BLaER1 (cell line): Measurements from ENCODE around the gene TTLL5.

Experiments
- H3K27ac ChIP-seq: shearing (Covaris generic); formaldehyde crosslinking; 2 replicates; pipeline ENCODE4 v1.8.1; 2022
- H3K27me3 ChIP-seq: shearing (Covaris generic); formaldehyde crosslinking; 2 replicates; pipeline ENCODE4 v1.8.1; 2022
- H3K36me3 ChIP-seq: shearing (Covaris generic); formaldehyde crosslinking; 2 replicates; pipeline ENCODE4 v1.8.1; 2022
- H3K4me1 ChIP-seq: shearing (Covaris generic); formaldehyde crosslinking; 2 replicates; pipeline ENCODE4 v1.8.1; 2022
- H3K4me2 ChIP-seq: shearing (Covaris generic); formaldehyde crosslinking; 2 replicates; pipeline ENCODE4 v1.8.1; 2022
- H3K4me3 ChIP-seq: shearing (Covaris generic); formaldehyde crosslinking; 2 replicates; pipeline ENCODE4 v1.8.1; 2022
- H3K9ac ChIP-seq: shearing (Covaris generic); formaldehyde crosslinking; 2 replicates; pipeline ENCODE4 v1.8.1; 2022
- H3K9me3 ChIP-seq: shearing (Covaris generic); formaldehyde crosslinking; 2 replicates; pipeline ENCODE4 v1.8.1; 2022
- H4K20me1 ChIP-seq: shearing (Covaris generic); formaldehyde crosslinking; 2 replicates; pipeline ENCODE4 v1.8.1; 2022
- Cebpa-rat ChIP-seq: shearing (Covaris generic); IDR thresholded peaks from 2 replicates; pipeline ENCODE4 v1.8.1; 2022

TTLL5 gene

DNA sequence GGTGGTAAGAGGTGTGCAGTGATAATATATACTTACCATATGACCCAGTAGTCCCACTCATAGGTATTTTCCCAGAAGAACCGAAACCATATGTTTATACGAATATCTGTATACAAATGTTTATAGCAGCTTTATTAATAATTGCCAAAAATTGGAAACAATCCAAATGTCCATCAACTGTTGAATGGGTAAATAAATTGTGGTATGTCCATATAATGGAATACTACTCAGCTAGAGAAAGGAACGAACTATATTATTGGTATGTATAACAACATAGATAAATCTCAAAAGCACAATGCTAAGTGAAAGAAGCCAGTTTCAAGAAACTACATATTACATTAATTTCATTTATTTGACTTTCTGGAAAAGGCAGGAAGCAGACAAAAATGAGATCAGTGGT lies 66.1 kb downstream of the TTLL5 start:
- Histone ChIP-seq H3K27me3 (no peaks in the 10 kb centered on the region), H3K4me2 (no peak overlapping the region), H4K20me1 (no peaks in the 10 kb centered on the region), H3K4me1 (peaks cover 5% of the 10 kb centered on the region), H3K9ac (no peak overlapping the region), H3K36me3 (peaks cover 50% of the 10 kb centered on the region), H3K4me3 (no peak overlapping the region), H3K27ac (no peak overlapping the region), H3K9me3 (peaks cover 15% of the 10 kb centered on the region)
- TF ChIP-seq Cebpa-rat, result no peak

DNA sequence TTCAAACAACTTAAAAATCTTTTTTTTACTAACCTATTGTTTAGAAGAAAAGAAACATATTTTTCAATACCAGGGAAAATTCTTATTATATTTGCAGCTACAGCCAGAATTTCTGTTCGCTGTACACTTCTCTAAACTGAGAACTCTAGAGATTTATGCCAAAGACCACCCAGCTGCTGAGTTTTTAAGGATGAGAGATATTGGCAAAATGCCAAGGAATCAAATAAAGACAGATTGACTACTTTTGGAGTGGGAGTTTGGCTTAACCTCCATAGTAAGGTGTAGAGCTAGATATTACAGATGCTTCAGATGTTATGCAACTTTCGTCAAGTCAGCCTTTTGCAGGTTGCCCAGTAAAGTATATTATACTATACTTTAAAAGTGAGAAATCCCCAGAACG lies 71.8 kb downstream of the TTLL5 start:
- Histone ChIP-seq H3K36me3 (peaks cover 47% of the 10 kb centered on the region), H3K27me3 (no peaks in the 10 kb centered on the region), H3K9me3 (no peaks in the 10 kb centered on the region), H3K27ac (no peak overlapping the region), H3K4me3 (no peak overlapping the region), H3K4me2 (no peak overlapping the region), H4K20me1 (no peaks in the 10 kb centered on the region), H3K9ac (no peak overlapping the region), H3K4me1 (no peaks in the 10 kb centered on the region)
- TF ChIP-seq Cebpa-rat, result no peak

DNA sequence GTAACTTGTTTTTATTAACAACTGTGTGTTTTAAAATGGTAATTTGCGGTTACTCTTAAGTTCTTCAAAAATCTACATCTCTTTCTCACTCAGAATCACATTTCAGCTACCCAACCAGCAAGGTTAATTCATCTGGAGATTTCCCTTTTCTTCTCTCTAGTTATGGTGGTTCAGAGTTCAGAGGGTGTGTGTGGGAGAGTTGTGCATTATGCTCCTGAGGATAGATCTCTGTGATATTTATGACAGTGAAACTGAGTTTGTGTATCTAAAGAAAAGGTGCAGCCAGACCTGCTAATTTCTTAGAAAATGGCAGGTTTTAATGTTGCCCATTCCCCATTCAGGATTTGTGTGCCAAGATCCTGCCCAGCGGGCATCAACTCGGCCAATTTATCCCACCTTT lies 73.8 kb downstream of the TTLL5 start:
- H3K4me3 ChIP-seq, result no peak overlapping the region

GRCh38 chr14:75736845-75737485 lies 75.9 kb downstream of the TTLL5 start:
- no peak overlapping the region for H3K27ac ChIP-seq
- H3K9me3 ChIP-seq, result no peaks in the 10 kb centered on the region
- H4K20me1 ChIP-seq, result no peaks in the 10 kb centered on the region
- H3K27me3 ChIP-seq, result no peaks in the 10 kb centered on the region
- no peak overlapping the region for H3K4me2 ChIP-seq
- no peak overlapping the region for H3K9ac ChIP-seq
- H3K4me3 ChIP-seq, result no peak overlapping the region
- peaks cover 45% of the 10 kb centered on the region for H3K36me3 ChIP-seq
- H3K4me1 ChIP-seq, result no peaks in the 10 kb centered on the region
- TF ChIP-seq Cebpa-rat, result no peak

More for the DNA sequence above, 73.8 kb downstream of the TTLL5 start:
- H3K27ac ChIP-seq, result no peak overlapping the region
- no peak for TF ChIP-seq Cebpa-rat
- H3K9ac ChIP-seq, result no peak overlapping the region
- peaks cover 48% of the 10 kb centered on the region for H3K36me3 ChIP-seq
- no peaks in the 10 kb centered on the region for H3K9me3 ChIP-seq
- H3K4me1 ChIP-seq, result no peaks in the 10 kb centered on the region
- no peaks in the 10 kb centered on the region for H3K27me3 ChIP-seq
- H4K20me1 ChIP-seq, result no peaks in the 10 kb centered on the region
- no peak overlapping the region for H3K4me2 ChIP-seq

DNA sequence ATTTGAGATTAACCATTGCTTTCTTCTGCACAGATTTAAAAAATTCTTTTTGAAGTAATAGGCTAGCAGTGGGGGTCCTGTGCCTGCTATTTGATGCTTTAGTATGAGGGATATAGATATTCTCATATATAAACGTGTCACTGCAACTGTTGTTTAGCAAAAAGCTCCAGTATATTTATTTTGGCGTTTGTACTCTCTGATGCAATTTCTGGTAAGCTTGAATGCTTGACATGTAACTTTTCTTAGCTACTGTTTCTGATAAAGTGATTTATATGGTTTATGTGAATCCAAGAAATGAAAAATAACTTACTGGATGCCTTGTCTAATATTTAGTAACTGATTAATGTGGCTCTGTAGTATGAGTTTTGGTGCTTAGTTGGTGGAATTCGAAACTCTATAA lies 77.1 kb downstream of the TTLL5 start:
- H3K27ac ChIP-seq, result no peak overlapping the region
- no peaks in the 10 kb centered on the region for H3K4me1 ChIP-seq
- H3K9ac ChIP-seq, result no peak overlapping the region
- H4K20me1 ChIP-seq, result no peaks in the 10 kb centered on the region
- no peaks in the 10 kb centered on the region; the same call in 1 of the 2 replicates for H3K9me3 ChIP-seq
- H3K27me3 ChIP-seq, result no peaks in the 10 kb centered on the region
- no peak for TF ChIP-seq Cebpa-rat
- no peak overlapping the region for H3K4me2 ChIP-seq
- H3K36me3 ChIP-seq, result peaks cover 44% of the 10 kb centered on the region
- H3K4me3 ChIP-seq, result no peak overlapping the region

DNA sequence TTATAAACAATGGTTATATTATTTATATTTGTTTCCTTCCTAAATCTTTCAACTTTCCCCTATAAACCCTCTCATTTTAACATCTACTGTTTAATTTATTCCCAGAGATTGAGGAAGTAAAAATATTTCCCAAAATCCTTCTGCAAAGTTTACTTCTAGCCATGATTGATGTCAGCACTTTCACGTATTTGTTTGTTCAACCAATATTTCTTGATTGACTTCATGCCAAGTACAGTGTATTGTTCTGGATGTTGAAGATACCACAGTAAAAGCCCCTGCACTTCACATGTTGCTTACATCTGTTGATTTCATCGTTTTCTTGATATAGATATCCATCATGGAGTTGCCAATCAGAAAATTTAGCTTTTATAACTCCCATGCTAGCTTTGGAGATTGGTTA lies 81.8 kb downstream of the TTLL5 start:
- Histone ChIP-seq H3K9me3 (peaks cover 19% of the 10 kb centered on the region), H3K4me2 (no peak overlapping the region), H3K36me3 (peaks cover 53% of the 10 kb centered on the region), H3K9ac (no peak overlapping the region), H3K4me3 (no peak overlapping the region), H4K20me1 (no peaks in the 10 kb centered on the region), H3K27ac (no peak overlapping the region), H3K27me3 (no peaks in the 10 kb centered on the region), H3K4me1 (no peaks in the 10 kb centered on the region)
- TF ChIP-seq Cebpa-rat, result no peak

DNA sequence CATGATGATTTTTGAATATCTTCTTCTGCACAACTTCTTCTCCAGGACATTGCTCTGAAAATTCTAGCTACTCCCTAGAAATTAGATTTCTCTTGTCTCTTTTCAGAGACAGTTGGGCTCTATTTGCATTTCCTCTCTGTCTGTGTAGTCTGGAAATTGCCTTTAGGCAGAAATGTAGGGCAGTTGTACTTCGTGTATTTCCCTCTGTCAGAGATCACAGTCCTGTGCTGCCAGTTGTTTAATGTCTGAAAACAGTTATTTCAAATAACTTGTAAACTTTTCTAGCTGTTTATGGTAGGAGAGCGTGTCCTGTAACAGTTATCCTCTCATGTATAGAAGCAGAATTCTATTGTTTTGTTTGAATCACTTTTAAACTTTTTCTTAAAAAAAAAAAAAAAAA lies 86.9 kb downstream of the TTLL5 start:
- Histone ChIP-seq H3K27ac (no peak overlapping the region), H3K27me3 (no peaks in the 10 kb centered on the region), H4K20me1 (no peaks in the 10 kb centered on the region), H3K9ac (no peak overlapping the region), H3K36me3 (peaks cover 81% of the 10 kb centered on the region), H3K4me1 (no peaks in the 10 kb centered on the region), H3K4me3 (no peak overlapping the region), H3K9me3 (peaks cover 20% of the 10 kb centered on the region), H3K4me2 (no peak overlapping the region)
- no peak for TF ChIP-seq Cebpa-rat

DNA sequence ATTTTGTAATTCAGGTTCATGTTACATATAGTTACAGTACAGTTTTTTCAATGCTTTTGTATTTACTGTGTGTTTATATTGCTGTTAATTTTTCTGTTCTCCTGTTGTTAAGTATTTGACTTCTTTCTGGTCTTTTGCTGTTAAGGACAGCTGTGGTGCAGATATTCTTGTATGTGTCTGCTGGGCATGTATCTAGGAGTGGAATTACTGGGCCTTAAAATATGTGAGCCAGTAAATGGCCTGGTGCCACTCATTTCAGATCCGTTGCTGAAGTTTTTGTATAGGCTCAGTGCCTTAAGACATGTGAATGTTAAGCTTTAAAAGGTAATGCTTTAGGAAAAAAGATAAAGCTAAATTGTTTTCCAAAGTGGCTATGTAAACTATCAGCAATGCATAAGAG lies 87.3 kb downstream of the TTLL5 start:
- no peak overlapping the region for H3K27ac ChIP-seq
- H4K20me1 ChIP-seq, result no peaks in the 10 kb centered on the region
- no peak overlapping the region for H3K4me2 ChIP-seq
- peaks cover 80% of the 10 kb centered on the region for H3K36me3 ChIP-seq
- no peak for TF ChIP-seq Cebpa-rat
- H3K4me3 ChIP-seq, result no peak overlapping the region
- H3K9me3 ChIP-seq, result peaks cover 20% of the 10 kb centered on the region
- no peaks in the 10 kb centered on the region for H3K4me1 ChIP-seq
- H3K9ac ChIP-seq, result no peak overlapping the region
- H3K27me3 ChIP-seq, result no peaks in the 10 kb centered on the region

DNA sequence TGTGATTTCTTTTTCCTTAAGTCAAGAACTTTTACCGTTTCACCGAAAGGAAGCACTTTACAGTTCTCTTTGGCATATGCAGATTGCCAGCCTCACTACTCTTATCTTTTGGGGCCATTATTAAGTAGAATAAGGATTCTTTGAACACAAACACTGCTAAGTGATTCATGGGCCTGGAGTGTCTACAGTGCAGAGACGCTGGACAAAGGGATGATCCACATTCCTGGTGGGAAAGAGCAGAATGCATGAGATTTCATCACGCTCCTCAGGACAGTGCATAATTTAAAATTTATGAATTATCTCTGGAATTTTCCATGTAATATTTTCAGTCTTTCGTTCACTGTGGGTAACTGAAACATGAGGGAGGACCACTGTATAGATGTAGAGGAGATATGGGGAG lies 90.2 kb downstream of the TTLL5 start:
- H3K27me3 ChIP-seq, result no peaks in the 10 kb centered on the region
- peaks cover 56% of the 10 kb centered on the region for H3K36me3 ChIP-seq
- H3K9ac ChIP-seq, result no peak overlapping the region
- H3K4me1 ChIP-seq, result no peaks in the 10 kb centered on the region
- no peak overlapping the region for H3K4me2 ChIP-seq
- TF ChIP-seq Cebpa-rat, result no peak
- H3K27ac ChIP-seq, result no peak overlapping the region
- peaks cover 17% of the 10 kb centered on the region for H3K9me3 ChIP-seq
- H3K4me3 ChIP-seq, result no peak overlapping the region
- H4K20me1 ChIP-seq, result no peaks in the 10 kb centered on the region

DNA sequence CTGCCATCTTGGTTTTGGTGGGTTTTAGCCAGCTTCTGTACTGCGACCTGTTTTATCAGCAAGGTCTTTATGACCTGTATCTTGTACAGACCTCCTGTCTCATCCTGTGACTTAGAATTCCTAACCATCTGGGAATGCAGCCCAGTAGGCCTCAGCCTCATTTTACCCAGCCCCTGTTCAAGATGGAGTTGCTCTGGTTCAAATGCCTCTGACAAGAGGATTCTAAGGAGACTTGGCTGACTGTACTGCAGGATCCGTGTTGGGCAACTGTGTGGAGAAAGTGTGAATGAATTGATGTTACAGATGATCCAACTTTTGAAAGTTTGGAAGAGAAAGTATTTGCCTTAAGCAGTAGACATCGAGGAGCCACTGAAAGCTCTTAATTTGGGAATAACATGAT lies 91.0 kb downstream of the TTLL5 start:
- Histone ChIP-seq H3K9ac (no peak overlapping the region), H4K20me1 (no peaks in the 10 kb centered on the region), H3K36me3 (peaks cover 52% of the 10 kb centered on the region), H3K4me1 (peaks cover 3% of the 10 kb centered on the region), H3K27ac (no peak overlapping the region), H3K27me3 (no peaks in the 10 kb centered on the region), H3K9me3 (peaks cover 9% of the 10 kb centered on the region), H3K4me3 (no peak overlapping the region), H3K4me2 (no peak overlapping the region)
- TF ChIP-seq Cebpa-rat, result no peak
